ENCODE results near the gene MTPN.

The MTPN gene

GRCh38 chr7:135976312-135977006 lies 700 bp downstream of the MTPN start:
- TF ChIP-seq CTCF (IDR thresholded peaks at IDR 0.05): no peak
- no peak for DNase-seq (ENCODE audit: low spot score)
- H3K4me3 ChIP-seq: peak overlapping the region; percentile 98
- H3K27ac ChIP-seq: peak overlapping the region; percentile 42 to 94

- DNase-seq (ENCODE audit: low spot score): no peak
- Histone ChIP-seq H3K27ac (no peak overlapping the region), H3K4me3 (peak overlapping the region; percentile 98)
- no peak for TF ChIP-seq CTCF (IDR thresholded peaks at IDR 0.05)
Measured at GRCh38 chr7:135975166-135975565, 2.0 kb downstream of the MTPN start.

- TF ChIP-seq CTCF (IDR thresholded peaks at IDR 0.05): no peak
- no peak for DNase-seq (ENCODE audit: low spot score)
- no peak overlapping the region for H3K4me3 ChIP-seq
- H3K27ac ChIP-seq: no peak overlapping the region
Measured at GRCh38 chr7:135974667-135975066, 2.5 kb downstream of the MTPN start.

- DNase-seq (ENCODE audit: low spot score): no peak
- peak overlapping the region in 1 of 2 donors; percentile 33 for H3K27ac ChIP-seq
- TF ChIP-seq CTCF (IDR thresholded peaks at IDR 0.05): no peak
- no peak overlapping the region for H3K4me3 ChIP-seq
Measured at GRCh38 chr7:135971366-135971725, 5.8 kb downstream of the MTPN start.

- Histone ChIP-seq H3K4me3 (no peak overlapping the region), H3K27ac (peak overlapping the region in 1 of 2 donors; percentile 33)
- no peak for DNase-seq (ENCODE audit: low spot score)
- TF ChIP-seq CTCF (IDR thresholded peaks at IDR 0.05): no peak
Measured at GRCh38 chr7:135970682-135971365, 6.3 kb downstream of the MTPN start.

GRCh38 chr7:135970045-135970444 lies 7.1 kb downstream of the MTPN start:
- no peak overlapping the region for H3K4me3 ChIP-seq
- DNase-seq (ENCODE audit: low spot score): no peak
- no peak overlapping the region for H3K27ac ChIP-seq
- TF ChIP-seq CTCF (IDR thresholded peaks at IDR 0.05): no peak

Data from coronary artery (tissue), 2 donors.